HG03025 (cell line): ENCODE data around the gene CCT7.

Experiments used
- ATAC-seq: cut with Tn5 transposase; IDR thresholded peaks from one replicate; pipeline ENCODE4 v1.9.1; 2021; ENCODE audit warnings: mild to moderate bottlenecking, moderate library complexity; ENCODE audit not compliant: unreplicated experiment, low FRiP score

The CCT7 gene

GRCh38 chr2:73291461-73292315, 57.6 kb downstream of the CCT7 start:
- no peak for ATAC-seq

- no peak for ATAC-seq
Observed at GRCh38 chr2:73292316-73292905, 58.3 kb downstream of the CCT7 start.

GRCh38 chr2:73292906-73293533, 58.9 kb downstream of the CCT7 start:
- no peak for ATAC-seq

GRCh38 chr2:73293534-73294171, 59.5 kb downstream of the CCT7 start, which contains the start of gene EGR4:
TSS of gene EGR4 (minus strand) at chr2:73293548. CDS start at chr2:73293317, 231 bp downstream.
- peak; percentile 83 for ATAC-seq

- no peak for ATAC-seq
Observed at GRCh38 chr2:73294239-73294638, 60.1 kb downstream of the CCT7 start.

GRCh38 chr2:73295751-73296400, 61.8 kb downstream of the CCT7 start:
- ATAC-seq: no peak

- no peak for ATAC-seq
Observed at GRCh38 chr2:73297151-73297559, 63.0 kb downstream of the CCT7 start.

GRCh38 chr2:73297586-73297985, 63.5 kb downstream of the CCT7 start:
- no peak for ATAC-seq

- ATAC-seq: no peak
Observed at GRCh38 chr2:73300926-73301325, 66.8 kb downstream of the CCT7 start.

GRCh38 chr2:73301636-73302035, 67.5 kb downstream of the CCT7 start:
- ATAC-seq: no peak
